ENCODE results near the gene TRAIP.
"Not testable (repeated sequence)": the region's sequence is repeated elsewhere in the genome, so short reads cannot be mapped to it uniquely, and the experiment has no call there.

Gene TRAIP

DNA sequence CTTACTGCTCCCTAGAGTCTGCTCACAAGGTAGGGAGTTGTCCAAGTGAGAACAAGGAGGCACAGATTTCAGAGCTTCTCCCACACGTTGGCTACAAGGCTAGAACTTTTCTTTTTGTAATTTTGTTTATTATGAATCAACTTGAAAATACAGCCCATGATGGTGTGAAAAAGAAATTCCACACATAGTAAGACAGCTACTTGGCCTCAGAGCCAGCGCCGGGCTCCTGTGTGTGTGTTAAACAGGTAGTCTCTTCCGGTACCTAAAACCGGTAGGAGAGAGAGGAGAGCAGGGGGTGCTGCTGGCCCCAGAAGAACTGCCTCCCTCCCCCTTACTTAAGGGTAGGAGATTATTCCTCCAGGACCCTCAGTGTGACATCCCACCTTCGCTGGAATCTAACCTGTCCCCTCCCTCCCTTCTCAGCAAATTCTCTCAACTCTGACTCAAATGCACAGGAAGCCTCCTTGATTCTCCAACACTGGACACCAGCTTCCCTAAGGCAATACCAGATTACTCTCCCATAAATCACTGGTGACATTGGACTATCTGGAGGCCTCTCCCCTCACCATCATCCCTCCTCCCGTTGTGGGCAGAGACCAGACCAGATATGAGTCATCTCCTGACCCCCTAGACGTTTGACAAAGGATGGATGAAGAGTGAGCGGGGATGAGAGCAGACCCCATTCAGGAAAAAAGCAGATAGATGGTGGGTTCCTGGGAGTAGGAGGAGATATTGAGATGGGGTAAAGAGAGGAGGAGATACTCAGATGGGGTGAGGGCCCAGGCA, 65.5 kb downstream of the TRAIP start:
- no peak for DNase-seq

DNA sequence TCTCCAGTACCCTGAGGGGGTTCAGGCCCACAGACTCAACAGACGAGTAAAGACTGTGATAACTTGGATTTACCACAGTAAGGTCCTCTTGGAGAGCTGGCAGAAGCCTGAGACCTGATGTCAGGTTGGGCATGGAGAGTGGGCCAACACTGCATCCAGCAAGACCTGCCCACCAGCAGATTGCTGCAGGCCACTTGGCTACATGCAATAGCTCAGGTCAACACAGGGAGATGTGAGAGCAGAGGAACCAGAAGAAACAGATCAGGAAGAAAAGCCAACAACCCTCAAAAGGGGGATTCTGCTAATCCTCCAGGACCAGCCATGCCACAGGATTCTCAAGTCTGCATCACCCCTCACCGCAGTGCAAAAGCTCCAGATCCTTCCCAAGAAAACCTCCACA, 68.3 kb downstream of the TRAIP start:
- no peak for DNase-seq

DNA sequence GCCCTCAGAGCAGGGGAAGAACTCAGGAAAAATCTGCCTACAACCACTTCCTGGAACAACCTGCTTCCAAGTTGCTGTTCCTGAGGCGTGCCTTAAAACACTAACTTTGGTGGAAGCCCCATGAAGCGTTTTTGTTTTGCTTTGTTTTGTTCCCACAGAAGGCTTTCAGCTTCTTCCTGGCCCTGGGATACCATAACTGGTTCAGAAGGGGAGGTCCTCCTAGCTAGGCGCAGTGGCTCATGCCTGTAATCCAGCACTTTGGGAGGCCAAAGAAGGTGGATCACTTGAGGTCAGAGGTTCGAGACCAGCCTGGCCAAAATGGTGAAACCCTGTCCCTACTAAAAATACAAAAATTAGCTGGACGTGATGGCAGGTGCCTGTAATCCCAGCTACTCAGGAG, 68.8 kb downstream of the TRAIP start:
- DNase-seq, result no peak

DNA sequence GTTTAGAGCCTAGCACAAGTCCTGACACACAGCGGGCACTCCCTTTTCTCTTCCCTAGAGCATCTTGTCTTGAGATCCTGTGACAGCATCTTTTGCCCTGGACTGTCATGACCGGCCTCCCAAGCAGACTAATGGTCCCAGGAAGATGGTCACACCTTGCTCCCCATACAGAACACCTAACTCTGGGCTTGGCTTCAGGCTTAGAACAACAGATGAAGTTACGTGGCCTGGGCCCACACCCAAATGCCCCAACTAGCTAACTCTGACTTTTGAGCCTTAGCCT, 69.2 kb downstream of the TRAIP start:
- no peak for DNase-seq

DNA sequence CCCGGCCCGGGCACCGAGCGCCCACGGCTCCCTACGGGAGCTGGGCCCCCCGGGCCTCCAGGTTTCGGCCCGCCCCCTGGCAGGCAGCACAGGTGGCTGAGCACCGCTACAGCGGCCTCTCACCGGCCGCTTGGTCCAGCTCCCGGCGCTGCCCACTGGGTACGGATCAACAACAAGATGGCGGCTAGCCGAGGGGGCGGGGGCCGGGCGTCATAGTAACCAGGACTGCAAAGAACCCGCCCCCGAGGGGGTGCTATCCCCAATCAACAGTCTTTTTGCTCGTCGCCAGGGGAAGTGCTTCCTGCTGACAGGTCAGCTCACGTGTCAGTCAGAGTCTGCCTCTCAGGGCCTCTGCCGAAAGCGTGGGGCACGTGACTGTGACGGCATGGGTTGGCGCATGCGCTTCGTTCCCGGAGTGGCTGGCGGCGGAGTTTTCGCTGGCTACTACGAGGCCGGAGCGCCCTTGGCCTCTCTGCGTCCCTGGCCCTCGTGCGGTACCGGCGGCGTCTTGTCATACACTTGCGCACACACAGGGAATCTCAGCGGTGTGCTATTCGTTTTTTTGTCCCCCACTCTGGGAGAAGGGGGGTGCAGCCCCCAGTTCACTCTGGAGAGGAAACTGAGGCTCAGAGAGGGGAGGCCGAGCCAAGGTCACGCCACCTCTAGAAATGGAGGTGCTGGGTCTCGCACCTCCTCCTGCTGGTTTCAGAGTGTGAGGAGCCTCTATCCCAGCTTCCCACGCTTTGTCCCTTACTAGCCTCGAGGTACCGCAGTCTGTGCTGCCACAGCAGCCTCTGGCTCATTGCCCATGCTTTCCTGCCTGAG, 69.8 kb downstream of the TRAIP start, which contains the start of gene IP6K1:
Gene IP6K1, minus strand, starts transcription at position 186 of the 825 bp plus-strand sequence. CDS start 38,502 bp downstream, outside the sequence.
- peak; percentile 99 for DNase-seq

DNA sequence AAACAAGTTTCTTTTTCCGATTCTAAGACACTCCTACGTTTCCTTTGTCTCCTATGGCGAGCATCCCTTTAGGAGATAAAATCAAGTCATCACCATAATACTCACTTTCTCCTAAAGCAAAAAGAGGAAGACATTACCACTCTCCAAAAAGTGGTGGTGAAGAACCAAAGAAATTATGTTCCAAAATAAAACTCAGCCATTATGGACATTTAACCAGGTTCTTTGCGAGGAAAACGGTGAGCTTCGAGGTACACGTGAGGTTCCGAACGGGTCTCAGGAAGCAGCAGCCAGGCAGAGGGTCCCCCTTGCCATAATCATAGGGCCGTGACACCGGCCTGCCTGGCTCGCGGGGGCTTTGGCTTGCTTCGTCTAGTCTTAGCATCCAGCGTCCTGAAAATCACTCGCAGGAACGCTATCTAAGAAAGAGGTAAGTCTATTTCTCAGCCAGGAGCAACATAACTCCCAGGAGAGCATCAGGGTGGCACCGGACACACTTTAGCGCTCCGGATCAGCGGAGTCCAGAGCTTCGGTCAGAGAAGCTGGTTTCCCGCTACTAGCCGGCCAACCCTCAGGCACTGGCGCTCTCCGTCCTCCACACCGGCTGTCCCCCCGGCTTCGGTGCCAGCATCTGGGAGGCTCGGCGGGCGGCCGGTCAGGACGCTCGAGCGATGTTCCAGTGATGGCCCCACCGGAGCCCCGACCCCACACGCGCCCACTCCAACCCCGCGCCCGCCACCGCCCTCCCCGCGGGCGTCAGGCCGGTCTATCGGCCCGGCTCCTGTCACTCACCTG, 70.6 kb downstream of the TRAIP start:
- peak in 1 of 2 experiments; percentile 53 for DNase-seq

- not testable (repeated sequence) for DNase-seq
Measured at GRCh38 chr3:49782277-49782676, 74.1 kb downstream of the TRAIP start.

DNA sequence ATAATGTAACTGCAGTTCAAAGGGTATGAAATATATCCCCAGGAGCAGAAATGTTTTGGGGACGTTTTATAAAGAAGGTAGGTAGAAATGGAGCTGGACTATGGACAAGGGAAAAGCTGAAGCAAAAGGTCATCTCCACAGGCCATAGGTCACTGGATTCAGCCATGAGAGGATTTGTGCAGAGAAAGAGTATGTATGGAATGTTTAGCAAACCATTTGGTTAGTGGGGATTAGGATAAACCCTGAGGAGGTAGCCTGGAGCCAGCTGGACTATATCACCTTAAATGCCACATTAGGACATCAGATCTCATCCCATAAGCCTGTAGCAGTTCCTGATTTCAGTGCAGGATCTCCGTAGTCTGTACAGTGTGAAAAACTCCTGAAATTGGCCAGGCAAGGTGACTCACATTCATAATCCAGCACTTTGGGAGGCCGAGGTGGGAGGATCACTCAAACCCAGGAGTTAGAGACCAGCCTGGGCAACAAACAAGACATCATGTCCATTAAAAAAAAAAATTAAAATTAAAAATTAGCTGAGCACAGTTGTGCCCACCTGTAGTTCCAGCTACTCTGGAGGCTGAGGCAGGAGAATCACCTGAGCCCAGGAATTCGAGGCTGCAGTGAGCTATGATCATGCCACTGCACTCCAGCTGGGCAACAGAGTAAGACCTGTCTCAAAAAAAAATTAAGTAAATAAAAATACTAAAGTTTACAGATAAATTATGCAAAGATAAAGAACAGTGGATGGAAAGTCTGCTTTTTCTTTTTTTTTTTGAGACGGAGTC, 74.8 kb downstream of the TRAIP start:
- DNase-seq, result no peak

- DNase-seq, result not testable (repeated sequence)
Measured at GRCh38 chr3:49780975-49781365, 75.4 kb downstream of the TRAIP start.

GRCh38 chr3:49780080-49780974, 76.0 kb downstream of the TRAIP start:
- DNase-seq, result no peak

DNA sequence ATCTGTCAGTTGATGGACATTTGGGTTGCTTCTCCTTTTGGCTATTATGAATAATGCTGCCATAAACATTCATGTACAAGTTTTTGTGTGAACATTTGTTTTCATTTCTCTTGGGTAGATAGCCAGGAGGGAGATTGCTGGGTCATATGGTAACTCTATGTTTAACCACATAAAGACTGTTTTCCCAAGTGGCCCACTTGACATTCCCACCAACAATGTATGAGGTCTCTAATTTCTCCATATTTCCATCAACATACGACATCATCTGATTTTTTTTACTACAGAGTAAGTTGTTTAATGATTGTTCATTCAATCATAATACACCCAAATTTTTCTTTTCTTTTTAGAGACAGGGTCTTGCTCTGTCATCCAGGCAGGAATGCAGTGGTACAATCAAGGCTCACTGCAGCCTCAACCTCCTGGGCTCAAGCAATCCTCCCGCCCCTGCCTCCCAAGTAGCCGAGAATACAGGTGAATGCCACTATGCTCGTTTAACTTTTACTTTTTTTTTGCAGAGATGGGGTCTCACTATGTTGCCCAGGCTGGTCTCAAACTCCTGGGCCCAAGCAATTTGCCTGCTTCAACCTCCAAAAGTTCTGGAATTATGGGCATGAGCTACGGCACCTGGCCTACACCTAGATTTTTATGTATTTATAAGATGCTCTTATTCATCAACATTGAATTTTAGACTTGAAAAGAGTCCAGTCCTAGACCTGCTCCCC, 76.8 kb downstream of the TRAIP start:
- no peak for DNase-seq

All from NCI-H526 (cell line).